ENCODE data around the gene KIF21A.

KIF21A gene

DNA sequence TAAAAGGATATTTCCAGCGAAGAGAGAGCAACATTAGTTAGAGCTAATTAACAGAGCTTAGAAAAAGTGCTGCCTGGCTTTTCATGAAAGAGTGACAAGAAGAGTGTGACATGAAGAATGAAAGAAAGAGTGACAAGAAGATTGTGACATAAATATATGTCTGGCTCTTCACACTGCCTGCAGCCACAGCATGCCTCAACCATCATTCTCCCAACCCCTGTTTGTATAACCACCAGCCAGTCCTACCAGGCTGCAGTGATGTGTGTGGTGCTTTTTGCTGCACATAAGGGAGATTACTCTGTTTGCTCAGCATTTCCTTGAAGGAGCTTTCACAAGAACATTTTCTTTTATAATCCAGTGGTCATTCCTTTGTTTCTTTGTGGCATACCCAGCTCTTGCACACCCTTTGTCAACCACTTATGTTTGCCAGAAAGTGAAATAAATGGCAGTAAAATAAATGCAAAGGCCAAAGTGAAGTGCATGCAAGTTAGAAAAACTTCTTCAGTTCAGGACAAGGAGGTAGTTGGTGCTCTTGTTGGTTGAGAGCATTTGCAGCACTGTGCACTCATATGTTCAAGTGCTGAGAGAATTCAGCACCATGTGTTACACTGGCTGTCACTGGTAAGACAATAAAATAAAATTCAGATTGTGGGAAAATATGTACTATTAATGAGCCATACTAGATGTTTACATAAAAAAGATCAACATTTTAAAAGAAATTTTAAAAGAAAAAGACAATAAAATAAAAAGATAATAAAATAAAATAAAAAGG, 50.6 kb downstream of the KIF21A start:
- DNase-seq (ENCODE audit: low read depth in 2 of 2): no peak

DNA sequence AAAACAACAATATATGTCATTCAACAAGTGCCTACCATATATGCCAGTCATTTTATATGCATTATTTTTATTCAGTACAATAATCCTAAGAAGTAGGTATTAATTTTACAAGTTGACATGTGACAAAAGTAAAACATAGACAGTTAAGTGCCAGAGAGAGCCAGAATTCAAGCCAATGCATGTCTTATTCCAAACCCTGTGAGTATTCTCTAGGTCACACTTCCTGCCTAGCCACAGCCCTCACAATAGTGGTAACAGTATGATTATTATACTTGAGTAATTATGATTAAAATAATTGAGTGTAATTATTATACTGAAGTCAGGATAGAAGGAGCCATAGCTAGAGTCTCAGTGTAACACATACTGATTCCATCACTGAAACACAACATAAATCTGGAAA, 52.2 kb downstream of the KIF21A start:
- DNase-seq (ENCODE audit: low read depth in 2 of 2): no peak

DNA sequence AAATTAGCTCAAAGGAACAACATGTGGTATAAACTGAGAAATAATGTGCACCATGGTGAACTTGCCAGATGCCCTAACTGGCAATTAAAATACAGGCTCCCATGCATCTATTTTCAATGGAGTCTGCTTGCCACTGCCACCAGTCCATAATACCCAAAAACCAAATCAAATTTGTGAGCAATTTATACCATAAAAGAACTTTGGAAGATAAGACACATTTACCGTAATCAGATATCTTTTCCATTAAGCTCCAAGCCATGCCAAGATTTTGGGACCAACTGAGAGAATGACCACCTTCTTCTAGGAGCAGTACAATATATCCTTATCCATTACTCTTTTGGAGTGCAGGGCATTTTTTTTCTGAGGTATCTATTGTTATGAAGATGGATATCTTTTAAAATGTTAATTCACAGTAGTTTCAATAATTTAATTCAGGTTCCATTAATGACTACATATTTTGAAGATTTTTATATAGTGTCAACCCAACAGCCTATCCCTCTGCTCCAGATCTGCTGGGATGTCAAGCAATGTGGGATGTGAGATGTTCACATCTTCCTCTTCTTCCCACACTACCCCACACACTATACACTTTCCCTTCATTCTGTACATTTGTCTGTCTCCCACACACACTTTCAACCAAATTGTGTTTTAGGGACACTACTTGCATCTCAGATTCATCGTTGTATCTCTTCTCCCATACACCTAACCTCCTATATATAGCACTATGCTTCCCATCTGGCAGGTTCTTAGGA, 53.3 kb downstream of the KIF21A start:
- DNase-seq (ENCODE audit: low read depth in 2 of 2): no peak

GRCh38 chr12:39386335-39386734, 56.6 kb downstream of the KIF21A start:
- no peak for DNase-seq (ENCODE audit: low read depth in 2 of 2)

DNA sequence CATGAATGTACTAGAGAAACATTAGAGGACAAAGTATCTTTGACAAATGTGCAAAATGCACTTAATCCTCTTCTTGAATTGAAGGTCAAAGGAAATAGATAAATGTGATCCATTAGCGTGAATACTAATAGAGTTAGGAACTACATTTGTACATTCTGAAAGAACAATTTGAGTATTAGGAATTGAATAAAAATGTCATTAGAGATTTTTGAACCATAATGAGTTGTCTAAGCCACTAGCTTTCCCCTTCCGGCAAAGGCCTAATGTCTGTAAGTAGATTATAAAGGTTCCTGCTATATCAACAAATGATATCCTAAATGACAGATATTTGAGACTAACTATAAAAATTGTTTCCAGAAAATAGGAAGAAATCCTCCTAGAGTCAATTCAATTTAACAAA, 59.8 kb downstream of the KIF21A start:
- DNase-seq (ENCODE audit: low read depth in 2 of 2): no peak

GRCh38 chr12:39380090-39380489, 62.8 kb downstream of the KIF21A start:
- DNase-seq (ENCODE audit: low read depth in 2 of 2): no peak

DNA sequence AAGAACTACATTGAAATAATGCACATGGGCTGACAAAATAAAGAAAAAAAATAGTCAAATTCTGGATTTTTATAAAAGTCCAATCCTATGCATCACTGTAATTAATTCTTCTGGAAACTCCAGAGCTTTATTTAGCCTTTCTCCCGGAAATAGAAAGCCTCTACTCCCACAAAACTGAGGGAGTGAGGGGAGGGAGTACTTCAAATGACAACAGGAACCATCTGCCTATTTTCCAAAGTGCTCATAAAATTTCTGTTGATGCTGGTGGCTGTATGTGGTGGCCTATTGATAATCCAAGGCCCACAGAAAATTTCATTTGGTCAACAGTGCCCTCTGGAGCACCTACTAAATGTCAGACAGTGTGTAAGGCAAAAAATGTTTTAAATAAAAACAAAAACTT, 64.6 kb downstream of the KIF21A start:
- no peak for DNase-seq (ENCODE audit: low read depth in 2 of 2)

GRCh38 chr12:39375206-39375808, 67.6 kb downstream of the KIF21A start:
- DNase-seq (ENCODE audit: low read depth in 2 of 2): no peak

DNA sequence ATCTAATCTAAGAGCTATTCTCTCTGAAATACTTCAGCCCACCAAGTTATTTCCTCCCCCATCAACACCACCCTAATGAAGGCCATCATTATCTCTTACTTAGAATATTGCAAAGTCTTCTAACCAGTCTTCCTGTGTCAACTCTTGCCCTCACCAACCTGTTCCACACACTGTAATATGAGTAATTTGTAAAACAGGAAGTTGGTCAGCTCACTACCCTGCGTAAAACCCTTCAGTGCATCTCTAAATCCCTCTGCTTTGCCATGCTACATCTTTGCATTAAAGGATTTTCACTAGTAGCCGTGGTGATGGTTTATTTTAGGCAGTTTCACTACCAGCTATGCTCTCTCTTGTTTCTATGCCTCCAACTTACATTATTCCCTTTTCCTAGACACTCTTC, 70.0 kb downstream of the KIF21A start:
- DNase-seq (ENCODE audit: low read depth in 2 of 2): no peak

DNA sequence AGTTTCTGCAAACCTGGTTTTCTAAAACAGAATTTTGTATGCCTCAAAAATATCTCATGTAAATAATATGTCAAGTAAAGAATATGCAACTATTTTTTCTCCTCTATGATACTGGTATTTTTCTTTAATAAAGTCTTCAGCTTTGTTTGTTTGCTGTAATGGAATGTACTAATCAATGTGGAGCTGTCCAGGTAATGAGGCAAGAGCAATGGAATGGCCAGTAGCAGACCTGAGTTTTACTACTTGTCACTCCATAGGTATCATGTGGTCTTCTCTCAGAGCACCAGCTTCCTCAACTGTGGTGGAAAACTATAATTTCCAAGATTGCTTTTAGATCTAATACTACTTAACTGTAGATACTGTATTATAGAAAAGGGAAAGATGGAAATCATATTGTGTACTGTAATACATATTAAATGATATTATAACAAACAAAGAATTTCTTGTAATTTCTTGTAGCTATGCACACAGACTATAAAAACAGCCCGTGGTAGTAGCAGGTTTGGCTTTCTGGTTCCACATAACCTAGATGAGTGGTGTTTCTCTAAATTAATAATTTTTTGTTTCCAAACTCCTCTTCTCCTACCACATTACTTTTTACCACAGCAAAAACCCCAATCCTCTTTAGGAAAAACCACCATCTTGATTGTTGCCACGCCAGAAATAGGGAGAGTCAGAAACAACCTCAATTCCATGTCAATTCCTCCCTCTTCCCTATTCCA, 70.6 kb downstream of the KIF21A start:
- DNase-seq (ENCODE audit: low read depth in 2 of 2): no peak

- no peak for DNase-seq (ENCODE audit: low read depth in 2 of 2)
Observed at GRCh38 chr12:39369756-39370155, 73.2 kb downstream of the KIF21A start.

GRCh38 chr12:39368891-39369290, 74.0 kb downstream of the KIF21A start:
- DNase-seq (ENCODE audit: low read depth in 2 of 2): no peak

DNA sequence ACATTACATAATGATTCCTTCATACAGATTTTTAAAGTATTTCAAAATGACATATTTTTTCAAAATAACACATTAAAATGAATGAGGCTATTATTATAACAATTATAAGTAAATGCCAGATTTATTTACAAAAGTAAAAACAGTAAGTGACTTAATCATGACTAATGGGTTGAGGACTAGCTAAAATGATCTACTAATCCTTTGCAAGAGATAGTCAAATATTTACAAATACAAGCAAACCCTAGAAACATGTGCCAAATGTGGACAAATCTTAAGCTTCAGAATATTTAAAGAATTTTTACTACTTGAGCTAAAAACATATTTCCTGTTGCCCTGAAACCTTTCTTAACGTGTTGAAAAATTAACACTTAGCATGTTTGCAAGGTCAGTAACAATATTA, 74.8 kb downstream of the KIF21A start:
- DNase-seq (ENCODE audit: low read depth in 2 of 2): no peak

DNA sequence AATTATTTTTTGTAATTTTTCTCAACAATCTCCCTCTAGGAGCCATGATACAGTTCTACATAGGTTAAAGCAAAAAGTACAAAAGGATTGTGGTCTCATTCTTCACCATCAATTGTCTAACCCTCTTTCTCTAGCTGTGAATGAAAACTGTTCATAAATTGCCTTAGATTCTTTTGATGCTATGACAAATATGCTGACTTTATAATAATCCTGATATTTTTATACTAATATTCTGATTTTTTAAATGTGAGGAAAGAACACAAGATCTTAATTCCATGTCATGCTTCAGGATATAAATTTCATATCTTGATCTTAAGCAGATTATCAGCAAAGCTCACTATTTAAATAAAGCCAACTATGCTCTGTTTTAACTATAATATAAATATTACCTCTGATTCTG, 75.4 kb downstream of the KIF21A start:
- DNase-seq (ENCODE audit: low read depth in 2 of 2): no peak

DNA sequence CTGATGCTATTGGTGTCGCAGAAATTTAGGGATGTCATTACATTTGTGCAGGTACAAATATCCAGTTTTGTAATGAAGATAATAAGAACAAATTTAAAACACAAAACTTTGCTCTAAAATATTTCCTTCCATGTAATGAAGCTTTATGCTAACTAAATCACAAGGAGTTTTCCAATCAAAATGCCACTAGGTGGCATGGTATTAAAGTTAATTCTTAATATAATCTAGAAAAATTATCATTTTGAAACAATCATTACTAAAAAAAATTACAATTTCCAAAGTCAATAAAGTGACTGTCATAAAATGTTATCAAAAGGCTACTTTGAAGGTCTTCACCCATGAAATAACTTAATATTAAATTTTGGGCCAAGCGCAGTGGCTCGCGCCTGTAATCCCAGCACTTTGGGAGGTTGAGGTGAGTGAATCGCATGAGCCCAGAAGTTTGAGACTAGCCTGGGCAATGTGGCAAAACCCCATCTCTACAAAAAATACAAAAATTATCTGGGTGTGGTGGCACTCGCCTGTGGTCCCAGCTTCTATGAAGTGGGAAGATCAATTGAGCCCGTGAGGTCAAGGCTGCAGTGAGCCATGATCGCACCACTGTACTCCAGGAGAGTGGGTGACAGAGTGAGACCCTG, 77.4 kb downstream of the KIF21A start:
- no peak for DNase-seq (ENCODE audit: low read depth in 2 of 2)

GRCh38 chr12:39364196-39364595, 78.7 kb downstream of the KIF21A start:
- no peak for DNase-seq (ENCODE audit: low read depth in 2 of 2)

DNA sequence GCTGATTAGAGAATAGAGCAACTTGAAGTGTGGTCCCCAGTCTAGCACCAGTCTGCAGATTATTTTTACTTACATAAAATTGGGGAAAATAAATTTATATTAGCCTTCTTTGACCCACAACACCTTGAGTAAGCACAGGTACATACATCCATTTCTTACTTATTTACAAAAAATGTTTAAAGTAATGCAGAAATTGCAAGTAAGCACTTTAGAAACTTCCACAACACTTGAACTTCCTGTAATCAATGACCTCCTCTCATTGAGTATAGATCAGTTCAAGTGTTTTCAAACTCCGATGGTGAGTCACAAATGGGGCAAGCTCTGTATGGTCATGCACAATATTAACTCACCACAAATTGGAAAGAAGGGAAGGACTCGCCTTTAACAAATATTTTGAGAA, 83.3 kb downstream of the KIF21A start:
- no peak for DNase-seq (ENCODE audit: low read depth in 2 of 2)

GRCh38 chr12:39357041-39357440, 85.9 kb downstream of the KIF21A start:
- DNase-seq (ENCODE audit: low read depth in 2 of 2): no peak

DNA sequence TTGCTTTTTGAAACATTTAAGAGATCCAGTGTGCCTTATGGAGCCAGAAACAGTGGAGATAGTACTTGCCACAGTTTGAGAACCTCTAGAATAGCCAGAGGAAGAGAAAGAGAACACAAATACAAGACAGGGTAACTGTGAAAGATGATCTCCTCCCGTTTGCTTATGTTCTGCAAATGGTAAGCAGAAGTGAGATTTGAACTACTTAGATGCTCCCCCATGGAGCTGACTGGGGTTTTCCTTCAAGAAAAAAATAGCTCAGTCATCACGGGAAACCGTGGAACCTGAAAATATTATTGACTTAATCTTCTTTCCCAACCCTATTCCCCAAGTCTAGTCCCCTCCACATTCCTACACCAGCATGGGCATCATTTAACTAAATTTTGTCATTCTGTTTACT, 87.1 kb downstream of the KIF21A start:
- DNase-seq (ENCODE audit: low read depth in 2 of 2): no peak

DNA sequence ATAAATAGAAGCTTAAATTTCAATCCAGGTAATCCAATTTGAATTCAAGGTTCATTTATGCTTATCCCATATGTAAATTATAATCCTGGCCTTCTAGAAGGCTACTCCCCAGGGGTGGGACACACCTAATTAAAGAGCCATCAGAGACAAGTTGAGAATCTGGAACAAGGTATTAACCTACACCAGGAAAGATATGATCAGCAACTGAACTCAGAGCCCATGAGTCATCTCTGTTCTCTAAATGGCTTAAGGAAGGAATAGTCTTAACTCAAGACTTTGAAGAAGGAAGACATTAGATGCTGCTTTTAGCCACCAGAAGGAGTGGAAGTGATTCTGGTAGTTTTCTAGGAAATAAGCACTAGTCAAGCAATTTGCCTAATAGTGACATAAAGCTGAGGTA, 88.0 kb downstream of the KIF21A start:
- no peak for DNase-seq (ENCODE audit: low read depth in 2 of 2)

GRCh38 chr12:39352471-39353017, 90.4 kb downstream of the KIF21A start:
- no peak for DNase-seq (ENCODE audit: low read depth in 2 of 2)

GRCh38 chr12:39351153-39351552, 91.8 kb downstream of the KIF21A start:
- no peak for DNase-seq (ENCODE audit: low read depth in 2 of 2)
